GM12878 (cell line): Measurements from ENCODE around the gene SPINK1.

Source experiments
- CBFB ChIP-seq: IDR thresholded peaks from 2 replicates; pipeline ENCODE4 v1.6.1; 2016; ENCODE audit warnings: antibody characterized with exemption, low read depth
- CEBPB ChIP-seq, 2 experiments: fragments of 150-350 bp in 1 of 2; IDR thresholded peaks; 2 replicates each; pipeline ENCODE4 v1.6.1; 2012 to 2014; ENCODE audit warnings: low read depth in 2 of 2, low read length in 2 of 2, borderline replicate concordance in 1 of 2, inconsistent platforms in 1 of 2
- CHD1 ChIP-seq: IDR thresholded peaks from 2 replicates; pipeline ENCODE4 v1.6.1; 2012; ENCODE audit warnings: low read depth, low read length, improper control_type of control experiment
- CHD4 ChIP-seq: fragments of 200-600 bp; sonication (generic); IDR thresholded peaks from 2 replicates; pipeline ENCODE4 v1.6.1; 2016; ENCODE audit warnings: mild to moderate bottlenecking
- CTCF ChIP-seq, 3 experiments: IDR thresholded peaks in 2 of 3; conservative IDR thresholded peaks in 1 of 3; 2 replicates each; pipeline ENCODE4 v1.5.1; 2011; ENCODE audit warnings: low read depth in 3 of 3, low read length in 3 of 3, mild to moderate bottlenecking in 3 of 3, control low read depth in 2 of 3, moderate library complexity in 2 of 3, inconsistent platforms in 1 of 3, mixed read lengths in 1 of 3; ENCODE audit not compliant: control insufficient read depth in 2 of 3, insufficient read depth in 1 of 3; ENCODE audit errors: extremely low read depth in 1 of 3
- FOXM1 ChIP-seq: IDR thresholded peaks from 2 replicates; pipeline ENCODE4 v1.6.1; 2012; ENCODE audit warnings: low read depth, mild to moderate bottlenecking, inconsistent platforms, low read length, moderate library complexity
- NR2C1 ChIP-seq: fragments of 450-650 bp; IDR thresholded peaks from 2 replicates; pipeline ENCODE4 v1.6.1; 2017; ENCODE audit warnings: antibody characterized with exemption, mild to moderate bottlenecking, moderate library complexity
- SKIL ChIP-seq: fragments of 450-650 bp; IDR thresholded peaks from 2 replicates; pipeline ENCODE4 v1.6.1; 2017; ENCODE audit warnings: mild to moderate bottlenecking, low read depth, inconsistent platforms; ENCODE audit not compliant: poor library complexity, severe bottlenecking
- TCF12 ChIP-seq: IDR thresholded peaks from 2 replicates; pipeline ENCODE4 v1.6.1; 2011; ENCODE audit warnings: low read depth, mild to moderate bottlenecking, low read length
- YBX1 ChIP-seq: fragments of 450-650 bp; IDR thresholded peaks from 2 replicates; pipeline ENCODE4 v1.6.1; 2016; ENCODE audit warnings: antibody characterized with exemption
- YY1 ChIP-seq: IDR thresholded peaks from 2 replicates; pipeline ENCODE4 v1.6.1; 2011; ENCODE audit warnings: low read depth, mild to moderate bottlenecking, low read length
- ZBTB33 ChIP-seq: fragments of 450-650 bp; IDR thresholded peaks from 2 replicates; pipeline ENCODE4 v1.6.1; 2017; ENCODE audit warnings: mild to moderate bottlenecking
- ZNF274 ChIP-seq: IDR thresholded peaks from one replicate; pipeline ENCODE4 v1.8.0; 2011; ENCODE audit not compliant: insufficient read length, insufficient read depth

- no peak for TF ChIP-seq CHD4
- no peak for TF ChIP-seq YY1
- TF ChIP-seq TCF12: no peak
- TF ChIP-seq ZBTB33: no peak
- no peak for TF ChIP-seq CTCF (IDR thresholded peaks at IDR 0.05 in 2 of 3, conservative IDR thresholded peaks at IDR 0.05 in 1 of 3; ENCODE audit: control insufficient read depth in 2 of 3, extremely low read depth in 1 of 3, insufficient read depth in 1 of 3, low read depth in 3 of 3, low read length in 3 of 3)
- TF ChIP-seq CHD1: no peak
- no peak for TF ChIP-seq CEBPB (IDR thresholded peaks at IDR 0.05; ENCODE audit: borderline replicate concordance in 1 of 2, low read depth in 2 of 2, low read length in 2 of 2)
- no peak for TF ChIP-seq FOXM1
- no peak for TF ChIP-seq NR2C1
- no peak for TF ChIP-seq CBFB
- TF ChIP-seq YBX1: no peak
- no peak for TF ChIP-seq SKIL
- TF ChIP-seq ZNF274: no peak
Observed at GRCh38 chr5:147876626-147877025, 45.2 kb upstream of the SPINK1 start.
